ENCODE measurements around the gene GRM7. TPM values are rescaled to one million over a fixed set of nuclear protein-coding genes. Genes with fewer than 3 reads are reported as not detected.

Gene GRM7
- total and polyA plus RNA-seq, 4 donors: 0.20 to 1.3 (median 0.80) TPM

- Histone ChIP-seq H3K4me3 (no peak overlapping the region), H3K4me1 (ENCODE audit: control insufficient read depth in 5 of 5, insufficient read depth in 5 of 5, low read length in 5 of 5) (peaks cover 0 to 10% (median 0%) of the 10 kb centered on the region in 5 donors)
- no peak for ATAC-seq (ENCODE audit: insufficient read depth, low FRiP score)
Observed at GRCh38 chr3:7520593-7520992, 659.7 kb downstream of the GRM7 start.

GRCh38 chr3:7536510-7536909, 675.6 kb downstream of the GRM7 start:
- Histone ChIP-seq H3K4me3 (no peak overlapping the region), H3K27me3 (ENCODE audit: control insufficient read depth in 3 of 3, insufficient read depth in 3 of 3, low read length in 2 of 3) (no peaks in the 10 kb centered on the region), H3K36me3 (ENCODE audit: control insufficient read depth in 4 of 4, insufficient read depth in 4 of 4, low read length in 4 of 4) (no peaks in the 10 kb centered on the region), H3K9ac (ENCODE audit: insufficient read depth in 1 of 2, low read length in 2 of 2) (no peak overlapping the region), H3K4me1 (ENCODE audit: control insufficient read depth in 5 of 5, insufficient read depth in 5 of 5, low read length in 5 of 5) (no peaks in the 10 kb centered on the region), H3K27ac (ENCODE audit: low read depth in 1 of 2, low read length in 1 of 2) (no peak overlapping the region), H3K9me3 (ENCODE audit: control insufficient read depth in 4 of 4, insufficient read depth in 3 of 4, low read length in 3 of 4) (no peaks in the 10 kb centered on the region)
- TF ChIP-seq CTCF (IDR thresholded peaks at IDR 0.05; ENCODE audit: control extremely low read depth, extremely low read depth): no peak
- ATAC-seq (ENCODE audit: insufficient read depth, low FRiP score) (no peak), DNase-seq (no peak)

More at GRCh38 chr3:7520593-7520992, 659.7 kb downstream of the GRM7 start:
- Histone ChIP-seq H3K9ac (ENCODE audit: insufficient read depth in 1 of 2, low read length in 2 of 2) (no peak overlapping the region), H3K27ac (ENCODE audit: low read depth in 1 of 2, low read length in 1 of 2) (no peak overlapping the region), H3K27me3 (ENCODE audit: control insufficient read depth in 3 of 3, insufficient read depth in 3 of 3, low read length in 2 of 3) (no peaks in the 10 kb centered on the region), H3K9me3 (ENCODE audit: control insufficient read depth in 4 of 4, insufficient read depth in 3 of 4, low read length in 3 of 4) (peaks cover 0 to 5% (median 0%) of the 10 kb centered on the region in 4 donors), H3K36me3 (ENCODE audit: control insufficient read depth in 4 of 4, insufficient read depth in 4 of 4, low read length in 4 of 4) (no peaks in the 10 kb centered on the region)
- DNase-seq: no peak
- 85 to 91% methylated on average over 1 of the region's 1 CpG for WGBS, 2 donors
- no peak for TF ChIP-seq CTCF (IDR thresholded peaks at IDR 0.05; ENCODE audit: control extremely low read depth, extremely low read depth)

GRCh38 chr3:7536921-7537320, 676.0 kb downstream of the GRM7 start:
- no peak for TF ChIP-seq CTCF (IDR thresholded peaks at IDR 0.05; ENCODE audit: control extremely low read depth, extremely low read depth)
- 91 to 94% methylated on average over 1 of the region's 1 CpG for WGBS, 2 donors
- H3K4me1 ChIP-seq (ENCODE audit: control insufficient read depth in 5 of 5, insufficient read depth in 5 of 5, low read length in 5 of 5): no peaks in the 10 kb centered on the region
- no peaks in the 10 kb centered on the region for H3K27me3 ChIP-seq (ENCODE audit: control insufficient read depth in 3 of 3, insufficient read depth in 3 of 3, low read length in 2 of 3)
- ATAC-seq (ENCODE audit: insufficient read depth, low FRiP score): no peak
- H3K9ac ChIP-seq (ENCODE audit: insufficient read depth in 1 of 2, low read length in 2 of 2): no peak overlapping the region
- no peak for DNase-seq
- H3K4me3 ChIP-seq: no peak overlapping the region
- H3K27ac ChIP-seq (ENCODE audit: low read depth in 1 of 2, low read length in 1 of 2): no peak overlapping the region
- H3K36me3 ChIP-seq (ENCODE audit: control insufficient read depth in 4 of 4, insufficient read depth in 4 of 4, low read length in 4 of 4): no peaks in the 10 kb centered on the region
- H3K9me3 ChIP-seq (ENCODE audit: control insufficient read depth in 4 of 4, insufficient read depth in 3 of 4, low read length in 3 of 4): no peaks in the 10 kb centered on the region

GRCh38 chr3:7543294-7543880, 682.5 kb downstream of the GRM7 start:
- DNase-seq (peak in 1 of 3 donors; percentile 16), ATAC-seq (ENCODE audit: insufficient read depth, low FRiP score) (no peak)
- no peak for TF ChIP-seq CTCF (IDR thresholded peaks at IDR 0.05; ENCODE audit: control extremely low read depth, extremely low read depth)
- Histone ChIP-seq H3K4me3 (no peak overlapping the region), H3K4me1 (ENCODE audit: control insufficient read depth in 5 of 5, insufficient read depth in 5 of 5, low read length in 5 of 5) (no peaks in the 10 kb centered on the region), H3K9me3 (ENCODE audit: control insufficient read depth in 4 of 4, insufficient read depth in 3 of 4, low read length in 3 of 4) (no peaks in the 10 kb centered on the region), H3K9ac (ENCODE audit: insufficient read depth in 1 of 2, low read length in 2 of 2) (no peak overlapping the region), H3K27ac (ENCODE audit: low read depth in 1 of 2, low read length in 1 of 2) (no peak overlapping the region), H3K36me3 (ENCODE audit: control insufficient read depth in 4 of 4, insufficient read depth in 4 of 4, low read length in 4 of 4) (no peaks in the 10 kb centered on the region), H3K27me3 (ENCODE audit: control insufficient read depth in 3 of 3, insufficient read depth in 3 of 3, low read length in 2 of 3) (no peaks in the 10 kb centered on the region)
- WGBS, 2 donors: 67 to 68% methylated on average over 5 of the region's 5 CpGs

Data from lung (tissue), 12 donors.